NAMALWA (cell line): ENCODE measurements around the gene RAPGEF6.
A peak's percentile ranks its signal among the peaks of the same experiment; 100 is the strongest.
"Not testable (repeated sequence)": the region's sequence is repeated elsewhere in the genome, so short reads cannot be mapped to it uniquely, and the experiment has no call there.

Experiments used
- DNase-seq: peaks from one replicate; pipeline ENCODE4 v3.0.0-alpha.2; 2015; ENCODE audit warnings: low spot score

RAPGEF6 gene

DNA sequence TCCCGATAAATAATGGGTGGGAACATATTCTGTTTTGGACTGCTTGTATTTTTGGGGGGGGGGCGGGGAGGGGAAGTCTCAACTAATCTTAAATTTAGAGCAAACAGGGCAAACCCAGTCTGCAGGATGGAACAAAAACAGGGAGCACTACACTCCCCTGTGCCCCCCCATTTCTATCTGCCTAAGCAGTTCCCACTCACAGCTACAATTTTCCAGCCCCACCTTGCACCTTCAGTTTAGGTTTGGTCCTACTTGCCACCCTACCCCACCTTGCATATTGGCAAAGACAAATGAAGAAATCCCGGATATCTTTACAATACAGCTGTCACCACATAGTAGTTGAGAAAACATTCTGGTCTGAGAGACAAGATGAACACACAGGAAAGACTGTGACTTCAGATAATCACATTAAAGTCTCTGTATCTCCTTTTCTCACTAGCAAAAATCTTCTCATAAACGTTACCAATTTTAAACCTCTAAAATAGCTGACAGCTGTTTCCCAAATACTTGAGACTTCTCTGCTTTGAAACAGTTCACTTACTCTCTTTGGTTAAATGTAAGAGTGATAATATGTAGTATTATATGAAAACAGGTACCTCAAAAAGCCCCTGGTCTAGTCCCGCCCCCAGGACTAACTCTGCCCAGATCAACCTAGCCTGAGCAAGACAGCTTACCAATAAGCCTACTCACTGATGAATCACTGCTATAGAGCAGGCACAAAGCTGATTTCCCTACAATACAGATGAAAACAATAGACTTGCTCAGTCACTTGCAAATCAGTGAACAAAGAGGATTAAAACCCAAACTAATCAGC lies 5.2 kb upstream of the RAPGEF6 start:
- no peak for DNase-seq

GRCh38 chr5:131639148-131639547 lies 4.1 kb upstream of the RAPGEF6 start:
- no peak for DNase-seq

GRCh38 chr5:131637694-131638093 lies 2.7 kb upstream of the RAPGEF6 start:
- no peak for DNase-seq

DNA sequence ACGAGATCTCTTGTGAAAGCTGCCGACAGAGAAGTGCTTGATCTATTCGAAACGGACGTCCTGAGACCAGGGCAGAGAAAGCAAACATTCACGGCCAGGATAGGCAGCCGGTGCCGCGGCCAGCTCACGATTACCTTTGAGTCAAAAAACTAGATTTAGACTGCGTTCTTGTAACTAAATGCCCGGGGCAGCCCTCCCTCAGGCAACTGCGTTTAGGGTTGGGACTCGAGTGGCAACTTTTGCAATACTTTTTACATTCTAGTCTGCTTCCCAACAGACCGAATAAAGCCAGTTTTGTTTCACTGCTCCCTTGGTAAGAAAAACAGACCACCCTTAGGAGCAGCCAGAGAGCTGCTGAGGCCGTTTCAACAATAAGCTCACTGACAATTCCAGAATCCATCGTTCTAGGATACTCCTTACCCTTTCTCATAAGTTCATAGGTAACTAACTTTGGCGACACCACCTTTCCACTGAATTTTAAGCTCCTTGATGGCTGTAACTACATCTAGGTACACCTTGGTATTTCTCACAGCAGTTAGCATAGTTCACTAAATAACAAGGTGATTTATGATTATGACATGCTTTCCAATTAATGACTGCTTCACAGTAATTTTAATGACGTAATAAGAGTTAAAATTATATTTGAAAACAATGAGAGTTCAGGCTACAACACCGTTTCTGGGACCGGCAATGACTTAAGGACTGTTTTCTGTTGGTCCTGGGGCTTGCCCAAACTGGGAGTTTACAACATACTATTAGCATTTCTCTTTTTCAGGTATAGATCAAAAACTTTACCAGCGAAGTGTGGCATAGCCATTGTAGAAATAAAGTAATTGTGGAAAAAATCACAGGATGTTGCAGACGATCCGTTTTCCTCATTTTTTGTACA lies 899 bp upstream of the RAPGEF6 start:
- no peak for DNase-seq

GRCh38 chr5:131634666-131634995 lies 398 bp downstream of the RAPGEF6 start:
- peak; percentile 87 for DNase-seq

DNA sequence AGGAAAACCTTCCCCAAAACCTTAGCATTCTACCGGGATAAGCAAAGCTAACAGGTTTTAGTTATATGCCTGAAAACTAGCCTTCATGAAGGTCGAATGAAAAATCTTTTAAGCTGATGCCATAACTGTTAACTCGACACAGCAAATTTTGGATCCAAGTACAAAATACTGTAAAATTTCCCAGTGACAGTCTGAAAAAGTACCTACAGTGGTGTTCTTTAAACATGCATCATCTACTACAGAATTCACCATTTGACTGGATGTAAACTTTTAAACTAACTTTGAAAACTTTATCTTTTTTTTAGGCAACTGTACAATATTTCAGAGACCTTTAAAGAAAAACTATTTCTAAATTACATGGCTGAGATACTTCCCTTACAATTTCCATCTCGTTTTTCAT lies 791 bp downstream of the RAPGEF6 start:
- DNase-seq, result no peak

GRCh38 chr5:131633830-131634229 lies 1.2 kb downstream of the RAPGEF6 start:
- DNase-seq, result peak; percentile 77

DNA sequence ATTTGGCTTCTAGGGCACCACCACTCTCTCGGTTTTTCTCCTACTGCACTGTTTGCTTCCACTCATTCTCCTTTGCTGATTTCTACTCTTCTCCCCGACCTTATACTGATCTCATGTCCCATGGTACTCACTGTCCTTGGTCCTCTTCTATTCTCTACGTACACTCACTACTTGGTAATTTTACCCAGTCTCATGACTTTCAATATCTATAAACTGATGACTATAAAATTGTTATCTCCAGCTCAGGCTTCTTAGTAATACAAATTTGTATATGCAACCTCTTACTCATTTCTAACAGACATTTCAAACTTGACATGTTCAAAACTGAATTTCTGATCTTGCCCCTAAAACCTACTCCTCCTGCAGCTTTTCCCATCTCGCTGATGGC lies 4.1 kb downstream of the RAPGEF6 start:
- no peak for DNase-seq

- DNase-seq, result no peak
Measured at GRCh38 chr5:131630208-131630962, 4.6 kb downstream of the RAPGEF6 start.

- no peak for DNase-seq
Measured at GRCh38 chr5:131628990-131629389, 6.0 kb downstream of the RAPGEF6 start.

DNA sequence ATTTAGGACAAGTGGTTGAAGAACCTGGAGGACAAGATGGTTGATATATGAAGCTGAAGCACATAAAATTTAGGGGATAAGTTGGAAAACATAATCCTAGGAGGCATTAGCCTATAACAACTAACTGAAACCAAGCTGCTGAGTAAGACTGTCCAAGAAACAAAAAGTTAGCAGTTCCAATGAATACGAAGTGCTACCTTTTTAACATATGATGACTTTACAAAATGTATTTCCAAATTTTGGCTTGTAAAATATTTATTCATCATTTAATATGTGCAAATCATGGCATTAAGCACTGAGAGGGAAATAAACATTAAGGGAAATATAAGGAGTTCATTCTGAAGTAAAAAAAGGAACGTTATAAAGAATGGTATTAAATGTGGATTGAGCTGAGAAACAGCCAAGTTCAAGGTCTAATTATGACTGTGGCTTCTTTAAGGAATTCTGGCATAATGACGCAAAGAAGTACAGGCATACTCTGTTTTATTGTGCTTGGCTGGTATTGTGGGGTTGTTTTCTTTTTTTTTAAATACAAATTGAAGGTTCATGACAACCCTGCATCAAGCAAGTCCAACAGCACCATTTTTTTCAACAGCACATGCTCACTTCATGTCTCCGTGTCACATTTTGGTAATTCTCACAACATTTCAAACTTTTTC lies 7.7 kb downstream of the RAPGEF6 start:
- no peak for DNase-seq

- DNase-seq, result no peak
Measured at GRCh38 chr5:131622633-131623032, 12.4 kb downstream of the RAPGEF6 start.

GRCh38 chr5:131621164-131621563 lies 13.9 kb downstream of the RAPGEF6 start:
- not testable (repeated sequence) for DNase-seq

DNA sequence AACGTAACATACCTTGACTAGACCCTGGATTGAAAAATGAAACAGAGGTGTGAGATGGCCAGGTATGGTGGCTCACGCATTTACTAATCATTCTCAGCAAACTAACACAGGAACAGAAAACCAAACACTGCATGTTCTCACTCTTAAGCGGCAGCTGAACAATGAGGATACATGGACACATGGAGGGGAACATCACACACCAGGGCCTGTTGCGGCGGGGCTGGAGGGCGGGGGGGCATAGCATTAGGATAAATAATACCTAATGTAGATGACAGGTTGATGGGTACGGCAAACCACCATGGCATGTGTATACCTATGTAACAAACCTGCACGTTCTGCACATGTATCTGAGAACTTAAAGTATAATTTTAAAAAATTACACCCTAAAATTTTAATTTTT lies 15.9 kb downstream of the RAPGEF6 start:
- DNase-seq, result no peak

GRCh38 chr5:131617140-131617822 lies 17.7 kb downstream of the RAPGEF6 start:
- no peak for DNase-seq

GRCh38 chr5:131615957-131616356 lies 19.1 kb downstream of the RAPGEF6 start:
- DNase-seq, result no peak

- no peak for DNase-seq
Measured at GRCh38 chr5:131613423-131613822, 21.6 kb downstream of the RAPGEF6 start.

DNA sequence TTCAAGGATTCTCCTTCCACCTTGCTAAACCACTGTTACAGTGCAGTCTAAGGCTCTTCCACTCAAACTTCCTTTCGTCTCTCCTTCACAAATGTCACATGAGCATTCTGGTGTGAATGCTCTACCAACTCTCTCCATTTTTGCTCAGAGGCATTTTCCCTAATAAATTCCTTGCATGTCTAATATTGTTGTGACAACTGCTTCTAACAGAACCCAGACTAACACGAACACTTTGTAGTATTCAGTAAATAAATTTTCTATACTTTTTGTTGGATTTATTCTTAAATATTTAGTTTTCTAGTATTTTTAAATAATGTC lies 24.0 kb downstream of the RAPGEF6 start:
- no peak for DNase-seq

- DNase-seq, result no peak
Measured at GRCh38 chr5:131610198-131611063, 24.6 kb downstream of the RAPGEF6 start.

DNA sequence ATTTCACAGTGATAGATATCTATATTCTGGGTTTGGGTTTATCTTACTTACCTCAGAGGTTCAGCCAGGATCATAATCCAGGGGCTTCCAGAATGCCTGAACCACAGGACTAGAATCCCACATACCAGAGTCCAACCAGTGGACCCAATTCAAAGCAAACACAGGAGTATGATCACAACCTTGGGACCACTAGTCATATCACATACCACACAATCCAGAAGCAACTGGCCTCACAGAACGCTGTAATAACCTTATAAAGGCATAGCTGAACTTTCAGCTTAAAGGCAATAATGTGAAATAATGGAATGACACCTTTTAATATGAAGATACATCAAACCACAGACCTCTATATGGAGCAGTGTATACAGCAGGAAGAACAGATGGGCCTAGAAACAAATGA lies 25.3 kb downstream of the RAPGEF6 start:
- DNase-seq, result no peak

GRCh38 chr5:131608597-131608996 lies 26.4 kb downstream of the RAPGEF6 start:
- no peak for DNase-seq
